Uterus (tissue), 2 donors: ENCODE results near the gene ALDH4A1.

Source experiments
- CTCF ChIP-seq, 4 experiments: fragments of 200-600 bp in 2 of 4; fragments of 450-650 bp in 2 of 4; sonication (generic) in 2 of 4; IDR thresholded peaks; one replicate each; pipeline ENCODE4 v1.5.1; 2016 to 2019; ENCODE audit warnings: antibody characterized with exemption in 4 of 4, mild to moderate bottlenecking in 2 of 4, moderate library complexity in 1 of 4
- POLR2A ChIP-seq, 2 donors: fragments of 450-650 bp; IDR thresholded peaks; one replicate each; pipeline ENCODE4 v1.6.1; 2016; ENCODE audit warnings: antibody characterized with exemption in 2 of 2, mild to moderate bottlenecking in 1 of 2, moderate library complexity in 1 of 2

GRCh38 chr1:18943914-18944572 lies 41.7 kb upstream of the ALDH4A1 start:
- TF ChIP-seq CTCF (IDR thresholded peaks at IDR 0.05) (no peak), POLR2A (IDR thresholded peaks at IDR 0.05) (no peak)
